K562 (cell line): Measurements from ENCODE around the gene PIK3R6. TPM values are rescaled to one million over a fixed set of nuclear protein-coding genes. Genes with fewer than 3 reads are reported as not detected.

Source experiments
- CTCF ChIP-seq, 3 experiments: IDR thresholded peaks in 2 of 3; conservative IDR thresholded peaks in 1 of 3; 2 replicates each; pipeline ENCODE4 v1.5.1; 2011 to 2012; ENCODE audit warnings: low read length in 3 of 3, mild to moderate bottlenecking in 3 of 3, control low read depth in 2 of 3, improper control_type of control experiment in 1 of 3, inconsistent platforms in 1 of 3, low read depth in 1 of 3, mixed read lengths in 1 of 3, moderate library complexity in 1 of 3; ENCODE audit not compliant: insufficient read depth in 2 of 3
- KDM2B ChIP-seq: fragments of 250-450 bp; sonication (Bioruptor Pico); IDR thresholded peaks from 2 replicates; pipeline ENCODE4 v1.8.0; 2021; ENCODE audit warnings: mild to moderate bottlenecking, moderate library complexity
- KLF10 ChIP-seq: fragments of 250-450 bp; sonication (Bioruptor Pico); IDR thresholded peaks from 2 replicates; pipeline ENCODE4 v1.6.1; 2021; ENCODE audit warnings: matching md5 sums
- NFIC ChIP-seq: fragments of 450-650 bp; IDR thresholded peaks from 2 replicates; pipeline ENCODE4 v1.6.1; 2017; ENCODE audit warnings: mild to moderate bottlenecking, inconsistent platforms
- PKNOX1 ChIP-seq: fragments of 450-650 bp; IDR thresholded peaks from 2 replicates; pipeline ENCODE4 v1.6.1; 2016
- PTRF ChIP-seq: fragments of 450-650 bp; IDR thresholded peaks from 2 replicates; pipeline ENCODE4 v1.6.1; 2016; ENCODE audit warnings: mild to moderate bottlenecking, missing genetic modification characterization, missing compliant biosample characterization
- RAD51 ChIP-seq: fragments of 450-650 bp; IDR thresholded peaks from 2 replicates; pipeline ENCODE4 v1.7.1; 2016; ENCODE audit warnings: low read depth, mild to moderate bottlenecking, borderline replicate concordance
- SMC3 ChIP-seq: conservative IDR thresholded peaks from 2 replicates; pipeline ENCODE4 v1.6.1; 2011; ENCODE audit warnings: low read depth, low read length, improper control_type of control experiment; ENCODE audit not compliant: insufficient read depth
- ZBTB12 ChIP-seq: fragments of 250-450 bp; sonication (Bioruptor Pico); IDR thresholded peaks from 2 replicates; pipeline ENCODE4 v1.4.0; 2020
- ZNF512 ChIP-seq: IDR thresholded peaks from 2 replicates; pipeline ENCODE4 v1.6.1; 2016; ENCODE audit warnings: missing genetic modification characterization, missing compliant biosample characterization
- polyA plus RNA-seq, 8 experiments: library from polyadenylated mRNA; depleted of rRNA in 4 of 8; stranded (reverse) in 5 of 8; unstranded in 3 of 8; fragments of >200 nt; fragmentation: Nextera tagmentation in 2 of 8; fragmentation: Illumina TruSeq in 1 of 8; extraction: Ambion mirVana in 2 of 8; extraction: Trizol in 1 of 8; gene quantifications; 2 replicates each; pipeline versions ENCODE4 v1.2.1 to v1.2.3, GENCODE V29; 2011 to 2014; ENCODE audit warnings: inconsistent platforms in 1 of 8, missing spikeins in 1 of 8
- total RNA-seq, 7 experiments: library from RNA; depleted of rRNA in 6 of 7; stranded (reverse); fragments of >200 nt in 6 of 7; fragmentation: Illumina TruSeq in 2 of 7; extraction: Trizol in 2 of 7; gene quantifications; 2 replicates each; pipeline versions ENCODE4 v1.2.1 to v1.2.3, GENCODE V29; 2011 to 2021; ENCODE audit warnings: low replicate concordance in 1 of 7
- TF ChIP-seq, protein P1 (sequence below): fragments of 450-650 bp; IDR thresholded peaks from 2 replicates; pipeline ENCODE4 v1.6.1; 2017; ENCODE audit warnings: antibody characterized with exemption

The PIK3R6 gene
- total and polyA plus RNA-seq, 9 of the 15 experiments (the other 6 are each of a cell fraction or from before 2014, with no cell fraction given) = 0.04 TPM; not detected in 8

- TF ChIP-seq PKNOX1 = no peak
- TF ChIP-seq SMC3 = 0 out of 2 replicates have a peak, but pooled peaks have one; percentile 17
- TF ChIP-seq, protein P1, sequence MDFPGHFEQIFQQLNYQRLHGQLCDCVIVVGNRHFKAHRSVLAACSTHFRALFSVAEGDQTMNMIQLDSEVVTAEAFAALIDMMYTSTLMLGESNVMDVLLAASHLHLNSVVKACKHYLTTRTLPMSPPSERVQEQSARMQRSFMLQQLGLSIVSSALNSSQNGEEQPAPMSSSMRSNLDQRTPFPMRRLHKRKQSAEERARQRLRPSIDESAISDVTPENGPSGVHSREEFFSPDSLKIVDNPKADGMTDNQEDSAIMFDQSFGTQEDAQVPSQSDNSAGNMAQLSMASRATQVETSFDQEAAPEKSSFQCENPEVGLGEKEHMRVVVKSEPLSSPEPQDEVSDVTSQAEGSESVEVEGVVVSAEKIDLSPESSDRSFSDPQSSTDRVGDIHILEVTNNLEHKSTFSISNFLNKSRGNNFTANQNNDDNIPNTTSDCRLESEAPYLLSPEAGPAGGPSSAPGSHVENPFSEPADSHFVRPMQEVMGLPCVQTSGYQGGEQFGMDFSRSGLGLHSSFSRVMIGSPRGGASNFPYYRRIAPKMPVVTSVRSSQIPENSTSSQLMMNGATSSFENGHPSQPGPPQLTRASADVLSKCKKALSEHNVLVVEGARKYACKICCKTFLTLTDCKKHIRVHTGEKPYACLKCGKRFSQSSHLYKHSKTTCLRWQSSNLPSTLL = no peak
- peak; percentile 59 to 82 (median 64) for TF ChIP-seq CTCF (IDR thresholded peaks at IDR 0.05 in 2 of 3, conservative IDR thresholded peaks at IDR 0.05 in 1 of 3; ENCODE audit: insufficient read depth in 2 of 3, low read depth in 1 of 3, low read length in 3 of 3)
- peak; percentile 86 for TF ChIP-seq NFIC
- no peak for TF ChIP-seq KLF10
- TF ChIP-seq ZBTB12 (CRISPR knock-in tag) = no peak
- TF ChIP-seq ZNF512 = no peak
- no peak for TF ChIP-seq PTRF
- TF ChIP-seq KDM2B (CRISPR knock-in tag) = no peak
- no peak for TF ChIP-seq RAD51
- TF ChIP-seq, all 486 proteins: peak for 5
These were observed 34.6 kb downstream of the PIK3R6 start (continued) for GRCh38 chr17:8832711-8833352.
